ENCODE measurements around the gene MS4A15. TPM values are rescaled to one million over a fixed set of nuclear protein-coding genes. Genes with fewer than 3 reads are reported as not detected.

Gene MS4A15
- not detected for total RNA-seq

- no peak for TF ChIP-seq CTCF (IDR thresholded peaks at IDR 0.05; ENCODE audit: low read depth)
Measured at GRCh38 chr11:60756307-60757032, at the start of gene MS4A15. Gene MS4A15, plus strand, starts transcription at chr11:60756867. Its CDS starts 6,867 bp downstream, at chr11:60763734.

- TF ChIP-seq CTCF (IDR thresholded peaks at IDR 0.05; ENCODE audit: low read depth): no peak
Measured at GRCh38 chr11:60706931-60707330, 49.7 kb upstream of the MS4A15 start.

GRCh38 chr11:60710482-60710881 is 46.2 kb upstream of the MS4A15 start:
- TF ChIP-seq CTCF (IDR thresholded peaks at IDR 0.05; ENCODE audit: low read depth): no peak

- TF ChIP-seq CTCF (IDR thresholded peaks at IDR 0.05; ENCODE audit: low read depth): no peak
Measured at GRCh38 chr11:60711276-60711675, 45.4 kb upstream of the MS4A15 start.

GRCh38 chr11:60717956-60718355 is 38.7 kb upstream of the MS4A15 start:
- TF ChIP-seq CTCF (IDR thresholded peaks at IDR 0.05; ENCODE audit: low read depth): no peak

GRCh38 chr11:60718524-60719316 is 37.9 kb upstream of the MS4A15 start:
- no peak for TF ChIP-seq CTCF (IDR thresholded peaks at IDR 0.05; ENCODE audit: low read depth)

- TF ChIP-seq CTCF (IDR thresholded peaks at IDR 0.05; ENCODE audit: low read depth): no peak
Measured at GRCh38 chr11:60719391-60719790, 37.3 kb upstream of the MS4A15 start.
